NCI-H2227 (cell line): Measurements from ENCODE around the gene FRYL.
"Not testable (repeated sequence)": the region's sequence is repeated elsewhere in the genome, so short reads cannot be mapped to it uniquely, and the experiment has no call there.

Experiments
- DNase-seq: peaks from one replicate; lab custom pipeline; 2025; ENCODE audit not compliant: unreplicated experiment; lab: John Stamatoyannopoulos, UW

Gene FRYL

DNA sequence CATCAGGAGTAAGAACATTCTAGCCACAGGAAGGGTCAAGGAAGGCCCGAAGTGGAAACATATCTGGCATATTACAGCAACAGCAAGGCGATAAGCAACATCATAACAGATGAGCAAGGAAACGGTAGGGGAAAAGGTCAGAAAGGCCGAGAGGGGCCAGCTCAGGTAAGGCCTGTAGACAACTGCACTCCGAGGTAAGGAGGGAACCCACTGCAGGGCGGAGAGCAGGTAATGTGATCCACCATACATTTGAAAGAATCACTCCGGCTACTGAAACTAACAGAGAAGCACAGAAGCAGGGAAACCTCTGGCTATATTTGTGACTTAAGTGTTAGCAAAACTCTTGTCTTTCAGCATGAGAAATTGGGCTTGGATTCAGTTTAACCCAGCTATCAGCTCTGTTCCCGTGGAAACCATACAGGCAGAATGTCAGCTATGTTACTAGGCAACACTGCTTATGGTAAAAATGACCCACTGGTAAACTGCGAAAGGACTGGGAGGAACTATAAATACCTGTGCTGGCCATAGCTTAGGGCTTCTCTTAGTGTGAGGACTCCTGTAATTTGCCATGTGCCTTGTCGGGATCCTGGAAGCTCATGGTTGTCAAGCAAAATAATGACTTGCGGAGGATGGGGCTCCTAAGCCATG, 31.0 kb downstream of the FRYL start:
- DNase-seq, result no peak

DNA sequence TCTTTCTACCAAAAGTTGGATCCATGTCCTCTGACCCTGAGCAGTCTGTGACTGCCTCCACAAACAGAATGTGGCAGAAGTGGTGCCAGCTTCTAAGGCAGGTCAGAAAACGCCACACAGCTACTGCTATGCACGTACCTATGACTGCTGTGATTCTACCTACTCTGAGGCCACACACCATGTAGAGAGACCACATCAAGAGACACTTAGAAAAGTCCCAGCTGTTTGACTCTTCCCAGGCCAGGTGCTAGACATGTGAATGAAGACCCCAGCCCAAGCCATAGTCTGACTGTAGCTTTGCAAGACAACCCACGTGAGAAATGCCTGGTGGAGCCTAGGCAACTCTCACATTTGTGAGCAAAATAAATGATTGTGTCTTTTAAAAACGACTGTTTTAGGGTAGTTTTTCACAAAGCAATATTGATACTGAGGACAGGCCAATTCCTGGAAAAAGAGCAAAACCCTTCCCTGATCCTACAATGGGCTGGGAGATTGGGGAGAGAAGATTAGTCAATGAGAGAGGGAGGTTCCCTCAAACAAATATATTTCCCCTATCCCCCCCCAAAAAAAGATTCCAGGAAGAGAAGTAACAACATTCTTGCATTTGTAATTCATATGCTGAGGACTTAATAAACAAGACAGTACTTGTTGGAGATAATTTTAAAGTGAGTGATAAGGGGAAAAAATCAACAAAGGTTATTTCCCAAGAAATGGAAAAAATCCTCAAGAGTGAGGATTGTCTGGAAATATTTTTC, 33.3 kb downstream of the FRYL start:
- DNase-seq, result no peak

DNA sequence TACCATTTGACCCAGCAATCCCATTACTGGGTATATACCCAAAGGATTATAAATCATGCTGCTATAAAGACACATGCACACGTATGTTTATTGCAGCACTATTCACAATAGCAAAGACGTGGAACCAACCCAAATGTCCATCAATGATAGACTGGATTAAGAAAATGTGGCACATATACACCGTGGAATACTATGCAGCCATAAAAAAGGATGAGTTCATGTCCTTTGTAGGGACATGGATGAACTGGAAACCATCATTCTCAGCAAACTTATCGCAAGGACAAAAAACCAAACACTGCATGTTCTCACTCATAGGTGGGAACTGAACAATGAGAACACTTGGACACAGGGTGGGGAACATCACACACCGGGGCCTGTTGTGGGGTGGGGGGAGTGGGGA, 34.9 kb downstream of the FRYL start:
- DNase-seq, result not testable (repeated sequence)

DNA sequence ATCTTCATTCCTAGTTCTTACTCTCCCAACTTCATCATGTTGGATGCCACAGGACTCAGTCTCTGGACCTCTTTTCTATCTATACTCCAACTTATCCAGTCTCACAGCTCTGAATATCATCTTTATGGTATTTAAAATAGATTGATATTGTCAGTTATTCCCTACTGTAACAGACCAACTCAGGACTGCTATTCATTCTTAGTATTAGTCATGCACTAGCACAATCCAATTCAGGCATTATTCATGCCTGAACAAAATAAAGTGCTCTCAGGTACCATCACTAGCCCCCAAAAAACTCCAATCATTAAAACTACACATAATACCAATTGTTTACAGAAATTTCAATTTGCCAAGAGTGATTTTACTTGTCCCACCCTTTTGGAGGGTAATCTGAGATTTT, 37.7 kb downstream of the FRYL start:
- no peak for DNase-seq

DNA sequence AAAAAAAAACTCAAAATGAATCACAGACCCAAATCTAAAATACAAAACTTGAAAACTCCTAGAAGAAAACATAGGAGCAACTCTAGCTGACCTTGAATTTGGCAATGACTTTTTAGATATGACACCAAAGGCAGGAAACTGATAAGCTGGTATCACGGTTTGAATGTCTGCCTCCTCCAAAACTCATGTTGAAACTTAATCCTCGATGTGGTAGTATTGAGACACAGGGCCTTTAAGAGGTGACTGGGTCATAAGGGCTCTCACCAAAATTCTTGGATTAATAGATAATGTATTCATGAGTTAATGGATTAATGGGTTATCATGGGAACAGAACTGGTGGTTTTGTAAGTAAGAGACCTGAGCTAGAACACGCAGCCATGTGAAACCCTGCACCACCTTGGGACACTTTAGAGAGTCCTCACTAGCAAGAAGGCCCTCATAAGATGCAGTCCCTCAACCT, 40.5 kb downstream of the FRYL start:
- no peak for DNase-seq

DNA sequence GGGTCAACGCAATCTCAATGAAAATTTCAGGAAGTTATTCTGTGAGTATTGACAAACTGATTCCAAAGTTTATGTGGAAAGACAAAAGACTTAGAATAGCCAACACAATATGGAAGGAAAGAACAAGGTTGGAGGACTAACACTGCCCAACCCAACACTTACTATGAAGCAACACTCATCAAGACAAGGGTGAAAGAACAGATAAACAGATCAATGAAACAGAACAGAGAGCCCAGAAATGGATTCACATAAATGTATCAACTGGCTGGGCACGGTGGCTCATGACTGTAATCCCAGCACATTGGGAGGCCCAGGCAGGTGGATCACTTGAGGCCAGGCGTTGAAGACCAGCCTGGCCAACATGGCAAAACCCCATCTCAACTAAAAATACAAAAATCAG, 41.2 kb downstream of the FRYL start:
- no peak for DNase-seq

DNA sequence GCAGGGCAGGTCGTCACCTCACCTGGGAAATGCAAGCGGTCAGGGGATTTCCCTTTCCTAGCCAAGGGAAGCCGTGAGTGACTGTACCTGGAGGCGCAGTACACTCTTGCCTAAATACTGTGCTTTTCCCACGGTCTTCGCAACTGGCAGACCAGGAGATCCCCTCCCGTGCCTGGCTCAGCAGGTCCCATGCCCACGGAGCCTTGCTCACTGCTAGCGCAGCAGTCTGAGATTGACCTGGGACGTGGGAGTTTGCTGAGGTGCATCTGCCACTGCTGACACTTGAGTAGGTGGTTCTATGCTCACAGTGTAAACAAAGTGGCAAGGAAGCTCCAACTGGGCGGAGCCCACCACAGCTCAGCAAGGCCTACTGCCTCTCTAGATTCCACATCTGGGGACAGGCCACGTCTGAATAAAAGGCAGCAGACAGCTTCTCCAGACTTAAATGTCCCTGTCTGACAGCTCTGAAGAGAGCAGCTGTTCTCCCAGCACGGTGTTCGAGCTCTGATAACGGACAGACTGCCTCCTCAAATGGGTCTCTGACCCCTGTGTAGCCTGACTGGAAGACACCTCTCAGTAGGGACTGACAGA, 51.1 kb downstream of the FRYL start:
- not testable (repeated sequence) for DNase-seq

DNA sequence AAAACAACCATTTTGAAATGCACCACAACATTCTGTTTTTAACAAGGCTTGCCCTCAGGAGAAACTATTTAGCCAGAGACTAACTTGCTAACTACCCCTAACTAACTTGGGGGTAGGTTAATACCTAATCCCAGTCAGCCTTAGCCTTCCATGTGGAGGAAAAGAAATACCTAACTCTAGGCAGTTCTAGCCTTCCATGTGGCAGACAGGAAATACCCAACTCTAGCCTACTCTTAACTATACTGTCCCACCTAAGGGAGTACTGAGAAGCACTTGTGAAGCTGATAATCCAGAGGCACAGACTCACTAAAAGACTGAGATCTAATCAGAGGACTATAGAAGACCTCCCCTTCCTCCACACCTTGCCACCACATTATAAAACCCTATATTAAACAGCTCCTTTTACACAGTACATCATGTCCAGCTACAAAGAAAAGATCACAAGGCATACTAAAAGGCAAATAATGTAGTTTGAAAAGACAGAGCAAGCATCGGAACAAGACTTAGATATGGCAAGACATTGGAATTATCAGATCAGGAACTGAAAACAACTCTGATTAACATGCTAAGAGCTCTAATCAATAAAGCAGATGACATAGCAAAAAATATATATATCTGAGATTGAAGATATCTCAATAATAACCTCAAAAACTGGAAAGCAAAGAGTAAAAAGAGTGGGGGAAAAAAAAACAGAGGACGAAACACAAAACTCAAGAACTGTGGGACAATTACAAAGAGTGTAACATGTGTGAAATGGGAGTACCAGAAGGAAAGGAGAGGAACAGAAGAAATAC, 52.2 kb downstream of the FRYL start:
- DNase-seq, result no peak

DNA sequence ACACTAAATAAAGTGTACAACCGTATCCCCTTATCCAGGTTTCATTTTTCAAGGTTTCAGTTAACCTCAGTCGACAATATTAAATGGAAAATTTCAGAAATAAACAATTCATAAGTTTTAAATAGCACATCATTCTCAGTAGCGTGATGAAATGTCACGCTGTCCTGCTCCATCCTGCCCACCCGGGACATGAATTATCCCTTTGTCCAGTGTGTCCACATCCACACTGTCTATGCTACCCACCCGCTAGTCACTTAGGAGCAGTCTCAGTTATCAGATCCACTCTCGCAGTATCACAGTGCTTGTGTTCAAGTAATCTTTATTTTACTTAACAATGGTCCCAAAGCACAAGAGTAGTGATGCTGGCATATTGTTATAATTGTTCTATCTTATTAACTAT, 54.7 kb downstream of the FRYL start:
- DNase-seq, result no peak

DNA sequence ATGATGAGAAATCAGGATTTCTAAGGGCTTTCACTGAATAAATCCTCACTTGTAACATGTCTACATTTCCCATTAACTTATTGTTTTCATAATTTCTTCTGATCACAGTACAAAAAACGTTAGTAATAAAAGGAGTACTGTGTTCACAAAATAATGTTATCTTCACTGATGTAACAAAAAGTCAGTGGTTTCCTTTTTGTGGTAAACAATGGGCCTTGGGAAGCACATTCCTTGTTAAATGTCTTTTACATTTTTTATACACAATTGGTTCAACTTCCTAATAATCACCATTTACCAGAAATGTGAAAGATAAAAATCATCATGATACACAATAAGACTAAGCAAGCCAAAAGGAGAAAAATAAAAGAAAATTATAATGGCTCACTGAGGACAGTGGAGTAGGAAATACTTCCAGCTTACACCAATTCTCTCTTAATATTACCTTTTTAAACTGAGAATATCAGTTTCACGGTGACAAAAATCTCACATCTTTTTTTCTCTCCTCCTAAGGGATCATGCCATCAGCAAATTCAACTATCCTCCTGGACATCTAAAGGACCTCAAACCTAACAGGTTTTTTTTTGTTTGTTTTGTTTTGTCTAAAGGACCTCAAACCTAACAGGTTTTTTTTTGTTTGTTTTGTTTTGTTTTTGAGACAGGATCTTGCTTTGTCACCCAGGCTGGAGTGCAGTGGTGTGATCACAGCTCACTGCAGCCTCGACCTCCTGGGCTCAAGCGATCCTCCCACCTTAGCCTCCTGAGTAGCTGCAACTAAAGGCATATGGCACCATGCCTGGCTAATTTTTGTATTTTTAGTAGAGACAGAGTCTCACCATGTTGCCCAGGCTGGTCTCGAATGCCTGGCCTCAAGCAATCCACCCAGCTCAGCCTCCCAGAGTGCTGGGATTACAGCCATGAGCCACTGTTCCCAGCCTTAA, 57.3 kb downstream of the FRYL start:
- no peak for DNase-seq

DNA sequence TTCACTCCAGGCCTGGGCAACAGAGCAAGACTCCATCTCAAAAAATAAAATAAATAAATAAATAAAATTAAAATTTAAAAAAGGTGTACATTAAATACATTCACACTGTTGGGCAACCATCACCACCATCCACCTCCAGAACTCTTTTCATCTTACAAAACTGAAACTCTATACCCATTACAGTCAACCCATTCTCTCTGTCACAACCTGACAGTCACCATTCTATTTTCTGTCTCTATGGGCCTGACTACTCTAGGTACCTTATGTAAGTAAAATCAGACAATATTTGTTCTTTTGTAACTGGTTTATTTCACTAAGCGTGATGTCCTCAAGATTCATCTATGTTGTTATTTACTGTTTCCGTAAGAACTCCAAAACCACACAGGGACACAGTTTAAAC, 59.6 kb downstream of the FRYL start:
- no peak for DNase-seq

DNA sequence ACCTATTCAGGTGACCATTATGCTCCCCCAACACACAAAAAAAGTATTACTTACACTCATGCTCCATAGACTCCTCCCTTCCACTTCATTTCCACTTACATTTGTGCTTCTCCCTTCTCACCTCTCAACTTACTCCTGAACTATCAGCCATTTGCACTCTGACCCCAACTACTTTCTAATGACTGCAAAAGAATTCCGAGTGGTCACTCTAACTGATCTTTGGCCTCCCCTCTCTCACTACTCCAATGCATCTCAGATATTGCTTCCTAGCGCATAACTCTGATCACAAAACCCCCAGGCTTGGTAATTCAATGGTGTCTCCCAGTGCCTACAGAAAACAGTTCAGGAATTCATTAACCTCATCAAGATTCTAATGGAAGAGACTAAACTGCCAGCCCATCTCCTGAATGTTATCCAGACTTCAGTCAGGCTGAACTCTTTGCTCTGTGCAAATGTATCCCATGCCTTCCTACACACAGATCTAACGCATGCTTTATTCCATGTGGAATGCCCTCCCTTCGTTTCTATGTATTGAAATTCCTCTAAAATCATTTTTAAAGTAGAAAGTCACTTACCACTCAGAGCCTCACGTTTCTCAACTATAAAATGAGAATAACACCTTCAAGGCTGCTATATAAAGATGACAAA, 61.1 kb downstream of the FRYL start:
- DNase-seq, result no peak

DNA sequence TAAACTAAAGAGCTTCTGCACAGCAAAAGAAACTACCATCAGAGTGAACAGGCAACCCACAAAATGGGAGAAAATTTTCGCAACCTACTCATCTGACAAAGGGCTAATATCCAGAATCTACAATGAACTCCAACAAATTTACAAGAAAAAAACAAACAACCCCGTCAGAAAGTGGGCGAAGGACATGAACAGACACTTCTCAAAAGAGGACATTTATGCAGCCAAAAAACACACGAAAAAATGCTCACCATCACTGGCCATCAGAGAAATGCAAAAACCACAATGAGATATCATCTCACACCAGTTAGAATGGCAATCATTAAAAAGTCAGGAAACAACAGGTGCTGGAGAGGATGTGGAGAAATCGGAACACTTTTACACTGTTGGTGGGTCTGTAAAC, 63.8 kb downstream of the FRYL start:
- not testable (repeated sequence) for DNase-seq

DNA sequence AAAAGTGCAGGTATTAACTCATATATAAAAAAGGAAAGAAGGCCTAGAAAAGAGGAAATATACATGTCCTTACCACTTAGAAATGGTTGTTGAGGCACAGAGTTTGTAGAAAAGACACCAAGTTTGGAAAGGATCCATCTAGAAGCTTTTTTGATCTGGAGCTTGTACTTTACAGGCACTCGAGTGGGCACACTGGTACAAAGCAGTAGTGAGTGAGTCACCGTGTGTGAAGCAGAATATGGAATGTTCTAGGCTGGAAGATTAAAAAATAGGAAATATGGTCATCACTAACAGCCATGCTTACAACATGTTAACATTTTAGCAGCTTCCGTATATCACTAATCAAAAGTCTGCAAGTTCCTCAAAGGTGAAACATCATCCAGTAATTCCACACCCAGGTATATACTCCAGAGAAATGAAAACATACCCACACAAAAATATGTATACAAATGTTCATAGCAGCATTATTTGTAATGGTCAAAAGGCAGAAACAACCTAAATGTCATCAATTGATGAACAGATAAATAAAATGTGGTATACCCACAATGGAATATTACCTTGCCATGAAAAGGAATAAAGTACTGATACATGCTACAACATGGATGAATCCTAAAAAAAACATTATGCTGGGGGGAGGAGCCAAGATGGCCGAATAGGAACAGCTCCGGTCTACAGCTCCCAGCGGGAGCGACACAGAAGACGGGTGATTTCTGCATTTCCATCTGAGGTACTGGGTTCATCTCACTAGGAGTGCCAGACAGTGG, 69.5 kb downstream of the FRYL start:
- no peak for DNase-seq

DNA sequence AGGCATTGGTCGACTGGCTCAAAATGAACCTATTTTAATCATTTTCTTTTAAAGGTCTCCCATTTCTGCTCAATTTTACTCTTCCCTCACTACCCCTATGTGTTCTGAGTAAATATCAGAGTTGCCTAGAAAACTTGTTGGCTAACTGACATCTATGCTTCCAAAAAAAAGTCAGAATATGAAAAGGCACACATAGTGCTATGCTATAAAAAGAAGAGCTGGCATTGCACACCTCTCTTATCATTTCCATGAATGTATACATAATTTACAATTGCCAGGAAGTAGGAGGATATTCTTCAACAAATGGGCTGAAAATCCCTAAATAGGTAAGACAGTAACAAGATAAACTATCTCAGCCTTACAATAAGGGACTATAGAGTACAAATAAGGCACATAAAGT, 70.2 kb downstream of the FRYL start:
- DNase-seq, result no peak

DNA sequence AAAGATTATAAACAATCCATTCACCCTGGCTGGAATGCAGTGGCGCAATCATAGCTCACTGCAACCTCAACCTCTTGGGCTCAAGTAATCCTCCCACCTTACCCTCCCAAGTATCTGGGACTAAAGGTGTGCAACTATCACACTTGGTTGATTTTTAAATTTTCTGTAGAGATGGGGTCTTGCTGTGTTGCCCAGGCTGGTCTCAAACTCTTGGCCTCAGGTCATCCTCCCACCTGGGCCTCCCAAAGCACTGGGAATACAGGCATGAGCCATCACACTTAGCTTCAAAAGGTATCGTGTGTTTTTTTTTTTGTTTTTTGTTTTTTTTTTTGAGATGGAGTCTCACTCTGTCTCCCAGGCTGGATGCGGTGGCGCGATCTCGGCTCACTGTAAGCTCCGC, 71.5 kb downstream of the FRYL start:
- DNase-seq, result no peak

DNA sequence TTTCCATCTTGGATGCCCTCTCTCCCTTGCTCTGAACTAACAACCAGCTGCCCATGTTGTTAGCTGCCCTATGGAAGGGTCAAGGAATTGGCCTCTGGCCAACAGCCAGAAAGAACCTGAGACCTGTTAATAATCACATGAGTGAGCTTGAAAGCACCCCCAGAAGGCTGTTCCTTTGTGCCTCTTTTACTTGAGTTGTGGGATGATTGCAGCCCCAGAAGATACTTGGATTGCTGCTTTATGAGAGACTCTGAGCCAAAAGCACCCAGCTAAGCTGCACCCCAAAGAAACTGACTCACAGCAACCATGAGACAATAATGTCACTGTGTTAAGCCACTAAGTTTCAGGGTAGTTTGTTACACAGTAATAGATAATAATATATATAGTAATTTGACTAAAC, 73.3 kb downstream of the FRYL start:
- DNase-seq, result peak; percentile 4

DNA sequence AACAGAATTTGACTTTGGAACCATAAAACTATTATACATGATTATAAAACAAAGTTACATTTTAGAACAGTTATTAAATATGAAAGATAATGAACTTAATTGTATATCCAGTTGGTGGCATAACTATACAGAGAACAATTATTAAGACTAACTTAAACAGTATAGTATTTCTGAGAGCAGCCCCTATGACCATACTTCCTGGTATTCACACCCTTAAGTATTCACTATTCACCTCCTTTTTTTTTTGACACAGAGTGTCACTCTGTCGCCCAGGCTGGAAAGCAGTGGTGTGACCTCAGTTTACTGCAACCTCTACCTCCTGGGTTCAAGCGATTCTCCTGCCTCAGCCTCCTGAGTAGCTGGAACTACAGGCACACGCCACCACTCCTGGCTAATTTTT, 74.5 kb downstream of the FRYL start:
- DNase-seq, result no peak

DNA sequence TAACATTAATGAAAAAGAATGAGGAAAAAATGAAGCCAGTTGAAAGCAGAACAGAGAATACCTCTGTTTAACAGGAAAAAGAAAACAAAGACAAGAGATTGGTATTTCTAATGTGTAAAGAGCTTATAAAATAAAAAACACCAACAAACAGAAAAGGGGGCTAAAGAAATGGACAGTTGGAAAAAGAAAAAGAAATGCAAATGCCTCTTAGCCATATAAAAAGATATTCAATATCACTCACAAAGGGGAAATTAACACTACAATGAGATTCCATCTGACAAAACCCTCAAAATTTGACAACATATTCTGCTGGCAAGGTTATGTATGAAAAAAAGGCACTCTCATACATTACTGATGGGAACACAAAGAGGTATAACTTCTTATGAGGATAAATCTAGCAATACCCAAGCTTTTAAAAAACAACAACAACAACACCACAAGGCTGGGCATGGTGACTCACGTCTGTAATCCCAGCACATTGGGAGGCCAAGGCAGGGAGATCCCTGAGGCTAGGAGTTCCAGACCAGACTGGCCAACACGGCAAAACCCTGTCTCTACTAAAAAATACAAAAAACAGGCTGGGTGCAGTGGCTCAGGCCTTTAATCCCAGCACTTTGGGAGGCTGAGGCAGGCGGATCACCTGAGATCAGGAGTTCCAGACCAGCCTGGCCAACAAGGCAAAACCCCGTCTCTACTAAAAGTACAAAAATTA, 75.8 kb downstream of the FRYL start:
- no peak for DNase-seq
